HTERT RPE-1 (cell line): Measurements from ENCODE around the gene PTBP2.

Source experiments
- in situ Hi-C: fragments of 300-500 bp; cut with MboI; formaldehyde crosslinking; loops from 4 replicates; pipeline ENCODE4 v1.14.3; 2020; ENCODE audit warnings: low sequenced_read_pairs

Gene PTBP2

GRCh38 chr1:96820107-96820506, 98.5 kb downstream of the PTBP2 start:
- in situ Hi-C loops, result no loop called here

GRCh38 chr1:96820671-96821070, 99.1 kb downstream of the PTBP2 start:
- in situ Hi-C loops, result no loop called here

GRCh38 chr1:96825231-96825630, 103.6 kb downstream of the PTBP2 start:
- in situ Hi-C loops, result no loop called here

- in situ Hi-C loops, result no loop called here
These were observed 104.5 kb downstream of the PTBP2 start for GRCh38 chr1:96825950-96826576.

GRCh38 chr1:96833376-96833775, 111.8 kb downstream of the PTBP2 start:
- in situ Hi-C loops, result no loop called here

- in situ Hi-C loops, result no loop called here
These were observed 113.4 kb downstream of the PTBP2 start for GRCh38 chr1:96834986-96835385.

- in situ Hi-C loops, result no loop called here
These were observed 115.6 kb downstream of the PTBP2 start for GRCh38 chr1:96837057-96837780.

GRCh38 chr1:96837781-96838216, 116.2 kb downstream of the PTBP2 start:
- in situ Hi-C loops, result no loop called here

- in situ Hi-C loops, result no loop called here
These were observed 118.8 kb downstream of the PTBP2 start for GRCh38 chr1:96840396-96840795.

GRCh38 chr1:96842215-96842614, 120.6 kb downstream of the PTBP2 start:
- in situ Hi-C loops, result no loop called here

- in situ Hi-C loops, result no loop called here
These were observed 121.6 kb downstream of the PTBP2 start for GRCh38 chr1:96843196-96843595.

GRCh38 chr1:96843601-96844000, 122.0 kb downstream of the PTBP2 start:
- in situ Hi-C loops, result no loop called here

GRCh38 chr1:96845464-96845863, 123.9 kb downstream of the PTBP2 start:
- in situ Hi-C loops, result no loop called here

GRCh38 chr1:96861836-96862235, 140.3 kb downstream of the PTBP2 start:
- in situ Hi-C loops, result no loop called here

GRCh38 chr1:96863449-96863848, 141.9 kb downstream of the PTBP2 start:
- in situ Hi-C loops, result no loop called here
